HepG2 (cell line): ENCODE results near the gene ETFA. TPM values are rescaled to one million over a fixed set of nuclear protein-coding genes. Genes with fewer than 3 reads are reported as not detected.

Experiments
- CENPBD1 ChIP-seq: sonication (generic); formaldehyde crosslinking; IDR thresholded peaks from 2 replicates; pipeline ENCODE4 v1.8.0; 2022; ENCODE audit warnings: missing genetic modification reagents, low read depth, mild to moderate bottlenecking, borderline replicate concordance
- HOXA5 ChIP-seq: sonication (generic); formaldehyde crosslinking; IDR thresholded peaks from 2 replicates; pipeline ENCODE4 v1.4.0; 2020; ENCODE audit warnings: missing genetic modification reagents
- MIER2 ChIP-seq: IDR thresholded peaks from 2 replicates; pipeline ENCODE4 v1.6.1; 2016; ENCODE audit warnings: missing biosample characterization, missing genetic modification reagents
- NR1H2 ChIP-seq: sonication (generic); formaldehyde crosslinking; IDR thresholded peaks from 2 replicates; pipeline ENCODE4 v1.8.1; 2022; ENCODE audit warnings: low read depth, missing genetic modification reagents, borderline replicate concordance
- PRDM15 ChIP-seq: sonication (generic); formaldehyde crosslinking; IDR thresholded peaks from 2 replicates; pipeline ENCODE4 v1.4.0; 2020; ENCODE audit warnings: missing genetic modification reagents
- REL ChIP-seq: sonication (generic); formaldehyde crosslinking; conservative IDR thresholded peaks from 2 replicates; pipeline ENCODE4 v1.8.0; 2022; ENCODE audit warnings: mild to moderate bottlenecking, missing genetic modification reagents, moderate library complexity
- SMYD3 ChIP-seq: sonication (generic); formaldehyde crosslinking; IDR thresholded peaks from 2 replicates; pipeline ENCODE4 v1.8.1; 2023; ENCODE audit warnings: mild to moderate bottlenecking, missing genetic modification reagents
- ZFP36L1 ChIP-seq: sonication (generic); formaldehyde crosslinking; IDR thresholded peaks from 2 replicates; pipeline ENCODE4 v1.8.0; 2022; ENCODE audit warnings: mild to moderate bottlenecking, missing genetic modification reagents, moderate library complexity
- ZNF382 ChIP-seq: sonication (generic); formaldehyde crosslinking; IDR thresholded peaks from 2 replicates; pipeline ENCODE4 v1.5.0; 2020; ENCODE audit warnings: missing genetic modification reagents, mild to moderate bottlenecking, borderline replicate concordance
- ZNF383 ChIP-seq: sonication (generic); formaldehyde crosslinking; IDR thresholded peaks from 2 replicates; pipeline ENCODE4 v1.4.0; 2020; ENCODE audit warnings: missing genetic modification reagents, mild to moderate bottlenecking, borderline replicate concordance
- ZXDC ChIP-seq: sonication (generic); formaldehyde crosslinking; IDR thresholded peaks from 2 replicates; pipeline ENCODE4 v1.5.0; 2020; ENCODE audit warnings: mild to moderate bottlenecking, missing genetic modification reagents
- ZZZ3 ChIP-seq: sonication (generic); formaldehyde crosslinking; IDR thresholded peaks from 2 replicates; pipeline ENCODE4 v1.4.0; 2020; ENCODE audit warnings: missing genetic modification reagents, mild to moderate bottlenecking, borderline replicate concordance
- polyA plus RNA-seq, 8 experiments: library from polyadenylated mRNA; depleted of rRNA in 3 of 8; stranded (reverse) in 7 of 8; unstranded in 1 of 8; fragments of >200 nt; fragmentation: Illumina TruSeq in 4 of 8; extraction: Trizol in 4 of 8; gene quantifications; 2 replicates each; pipeline versions ENCODE4 v1.2.1 to v1.2.3, GENCODE V29; 2011 to 2016; ENCODE audit warnings: low read depth in 4 of 8, missing spikeins in 1 of 8, mixed read lengths in 1 of 8; ENCODE audit not compliant: insufficient read depth in 1 of 8
- total RNA-seq, 5 experiments: library from RNA; depleted of rRNA; stranded (reverse); fragments of >200 nt; fragmentation: Illumina TruSeq; extraction: Trizol; gene quantifications; 2 replicates each; pipeline ENCODE4 v1.2.3, GENCODE V29; 2016; ENCODE audit warnings: low read depth in 1 of 5
- TF ChIP-seq, protein P1 (sequence below): sonication (generic); formaldehyde crosslinking; IDR thresholded peaks from 2 replicates; pipeline ENCODE4 v1.4.0; 2020; ENCODE audit warnings: missing genetic modification reagents, borderline replicate concordance
- TF ChIP-seq, protein P2 (sequence below): IDR thresholded peaks from 2 replicates; pipeline ENCODE4 v1.6.1; 2016; ENCODE audit warnings: low read depth

Gene ETFA
- total and polyA plus RNA-seq, 2 of the 13 experiments (the other 11 are each of a cell fraction or from before 2014, with no cell fraction given): 291 to 396 TPM

DNA sequence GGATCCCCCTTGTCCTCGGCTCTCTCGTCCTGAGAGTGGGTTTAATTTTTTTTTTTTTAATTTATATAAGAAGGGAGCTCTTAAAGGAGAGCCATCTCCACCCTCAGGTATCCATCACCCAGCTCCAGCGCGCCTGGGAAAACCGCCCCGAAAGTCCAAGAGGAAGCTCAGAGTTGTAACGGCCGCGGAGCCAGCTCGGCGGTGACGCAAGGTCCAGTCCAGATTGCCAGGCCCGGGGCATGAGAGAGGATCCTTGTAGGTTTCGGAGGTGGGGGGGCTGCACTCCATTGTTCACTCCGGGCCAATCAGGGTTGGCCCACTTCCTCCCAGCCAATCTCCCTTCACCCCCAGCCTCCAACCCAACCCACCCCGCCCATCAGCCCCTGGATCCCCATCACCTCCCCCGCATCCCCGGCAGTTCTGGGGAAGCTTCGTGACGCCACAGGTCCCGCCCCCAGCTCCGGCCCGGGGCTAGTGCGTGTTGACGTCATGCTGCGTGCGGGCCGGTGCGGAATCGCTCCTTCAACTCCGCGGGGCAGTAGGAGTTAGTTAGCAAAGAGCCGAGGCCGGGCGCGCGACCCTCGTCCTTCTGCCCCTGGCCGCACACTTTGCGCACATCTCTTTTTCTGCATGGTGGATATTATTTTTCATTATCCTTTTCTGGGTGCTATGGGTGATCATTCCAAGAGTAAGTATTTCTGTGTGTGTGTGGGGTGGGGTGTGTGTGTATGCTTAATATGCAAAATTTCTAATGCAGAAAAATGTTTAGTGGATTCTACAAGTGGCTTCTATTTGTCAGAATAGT is 25.2 kb upstream of the ETFA start, which contains the start of gene ISL2 (continued):
- TF ChIP-seq, protein P1, sequence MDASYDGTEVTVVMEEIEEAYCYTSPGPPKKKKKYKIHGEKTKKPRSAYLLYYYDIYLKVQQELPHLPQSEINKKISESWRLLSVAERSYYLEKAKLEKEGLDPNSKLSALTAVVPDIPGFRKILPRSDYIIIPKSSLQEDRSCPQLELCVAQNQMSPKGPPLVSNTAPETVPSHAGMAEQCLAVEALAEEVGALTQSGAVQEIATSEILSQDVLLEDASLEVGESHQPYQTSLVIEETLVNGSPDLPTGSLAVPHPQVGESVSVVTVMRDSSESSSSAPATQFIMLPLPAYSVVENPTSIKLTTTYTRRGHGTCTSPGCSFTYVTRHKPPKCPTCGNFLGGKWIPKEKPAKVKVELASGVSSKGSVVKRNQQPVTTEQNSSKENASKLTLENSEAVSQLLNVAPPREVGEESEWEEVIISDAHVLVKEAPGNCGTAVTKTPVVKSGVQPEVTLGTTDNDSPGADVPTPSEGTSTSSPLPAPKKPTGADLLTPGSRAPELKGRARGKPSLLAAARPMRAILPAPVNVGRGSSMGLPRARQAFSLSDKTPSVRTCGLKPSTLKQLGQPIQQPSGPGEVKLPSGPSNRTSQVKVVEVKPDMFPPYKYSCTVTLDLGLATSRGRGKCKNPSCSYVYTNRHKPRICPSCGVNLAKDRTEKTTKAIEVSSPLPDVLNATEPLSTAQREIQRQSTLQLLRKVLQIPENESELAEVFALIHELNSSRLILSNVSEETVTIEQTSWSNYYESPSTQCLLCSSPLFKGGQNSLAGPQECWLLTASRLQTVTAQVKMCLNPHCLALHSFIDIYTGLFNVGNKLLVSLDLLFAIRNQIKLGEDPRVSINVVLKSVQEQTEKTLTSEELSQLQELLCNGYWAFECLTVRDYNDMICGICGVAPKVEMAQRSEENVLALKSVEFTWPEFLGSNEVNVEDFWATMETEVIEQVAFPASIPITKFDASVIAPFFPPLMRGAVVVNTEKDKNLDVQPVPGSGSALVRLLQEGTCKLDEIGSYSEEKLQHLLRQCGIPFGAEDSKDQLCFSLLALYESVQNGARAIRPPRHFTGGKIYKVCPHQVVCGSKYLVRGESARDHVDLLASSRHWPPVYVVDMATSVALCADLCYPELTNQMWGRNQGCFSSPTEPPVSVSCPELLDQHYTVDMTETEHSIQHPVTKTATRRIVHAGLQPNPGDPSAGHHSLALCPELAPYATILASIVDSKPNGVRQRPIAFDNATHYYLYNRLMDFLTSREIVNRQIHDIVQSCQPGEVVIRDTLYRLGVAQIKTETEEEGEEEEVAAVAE (CRISPR knock-in tag): peak; percentile 30; the same call in 1 of the 2 replicates
- TF ChIP-seq ZFP36L1 (CRISPR knock-in tag) (no peak), ZZZ3 (CRISPR knock-in tag) (no peak), ZNF382 (CRISPR knock-in tag) (no peak), HOXA5 (CRISPR knock-in tag) (peak; percentile 86; the same call in 1 of the 2 replicates), CENPBD1 (no peak), NR1H2 (CRISPR knock-in tag) (no peak), REL (CRISPR knock-in tag) (no peak), ZXDC (CRISPR knock-in tag) (no peak), MIER2 (CRISPR knock-in tag) (no peak), PRDM15 (CRISPR knock-in tag) (0 out of 2 replicates have a peak, but pooled peaks have one; percentile 40), ZNF383 (no peak), SMYD3 (CRISPR knock-in tag) (peak; percentile 42; the same call in 1 of the 2 replicates)
- TF ChIP-seq, protein P2, sequence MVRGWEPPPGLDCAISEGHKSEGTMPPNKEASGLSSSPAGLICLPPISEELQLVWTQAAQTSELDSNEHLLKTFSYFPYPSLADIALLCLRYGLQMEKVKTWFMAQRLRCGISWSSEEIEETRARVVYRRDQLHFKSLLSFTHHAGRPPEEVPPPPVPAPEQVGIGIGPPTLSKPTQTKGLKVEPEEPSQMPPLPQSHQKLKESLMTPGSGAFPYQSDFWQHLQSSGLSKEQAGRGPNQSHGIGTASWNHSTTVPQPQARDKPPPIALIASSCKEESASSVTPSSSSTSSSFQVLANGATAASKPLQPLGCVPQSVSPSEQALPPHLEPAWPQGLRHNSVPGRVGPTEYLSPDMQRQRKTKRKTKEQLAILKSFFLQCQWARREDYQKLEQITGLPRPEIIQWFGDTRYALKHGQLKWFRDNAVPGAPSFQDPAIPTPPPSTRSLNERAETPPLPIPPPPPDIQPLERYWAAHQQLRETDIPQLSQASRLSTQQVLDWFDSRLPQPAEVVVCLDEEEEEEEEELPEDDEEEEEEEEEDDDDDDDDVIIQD: peak; percentile 68; the same call in 1 of the 2 replicates
